IMR-90 (cell line): ENCODE results near the gene TCF4. TPM values are rescaled to one million over a fixed set of nuclear protein-coding genes. Genes with fewer than 3 reads are reported as not detected.

Source experiments
- ATAC-seq: fragments of 200-7000 bp; cut with Tn5 transposase; 2 replicates; pipeline ENCODE4 v1.9.1; 2020; ENCODE audit warnings: low read depth, mild to moderate bottlenecking, moderate library complexity
- BruUV-seq: library from RNA; stranded (reverse); fragments of 400-500 nt; replicated peaks from 2 replicates; lab custom pipeline; 2021; lab: Mats Ljungman, UMichigan
- CTCF ChIA-PET: fragments of 300-600 bp; formaldehyde crosslinking; extraction: SDS; loops from one replicate; lab custom pipeline; 2021; ENCODE audit warnings: antibody characterized with exemption; lab: Yijun Ruan, JAX
- POLR2A ChIA-PET: fragments of 300-600 bp; sonication (Branson Sonifier 250); formaldehyde crosslinking; loops from one replicate; lab custom pipeline; 2022; ENCODE audit warnings: antibody characterized with exemption; ENCODE audit not compliant: unreplicated experiment; lab: Charles Lee
- DNase-seq: peaks from one replicate; pipeline ENCODE4 v3.0.0; 2013
- H2AFZ ChIP-seq: replicated peaks from 2 replicates; pipeline ENCODE3; 2013; ENCODE audit warnings: low read length, mild to moderate bottlenecking; ENCODE audit not compliant: poor library complexity
- H2AK5ac ChIP-seq: 2 replicates; pipeline ENCODE4 v1.6.1; 2013; ENCODE audit warnings: low read depth, low read length, inconsistent platforms
- H2AK9ac ChIP-seq: replicated peaks from 2 replicates; pipeline ENCODE3; 2013; ENCODE audit warnings: mild to moderate bottlenecking, low read depth, low read length, moderate library complexity; ENCODE audit not compliant: poor library complexity
- H2BK120ac ChIP-seq: 2 replicates; pipeline ENCODE4 v1.6.1; 2013; ENCODE audit warnings: low read depth, low read length, inconsistent platforms
- H2BK15ac ChIP-seq: 3 replicates; pipeline ENCODE4 v1.6.1; 2013; ENCODE audit warnings: low read depth, low read length, inconsistent platforms
- H2BK20ac ChIP-seq: 2 replicates; pipeline ENCODE4 v1.6.1; 2013; ENCODE audit warnings: low read depth, mild to moderate bottlenecking, inconsistent platforms, low read length, moderate library complexity
- H2BK5ac ChIP-seq: 2 replicates; pipeline ENCODE4 v1.6.1; 2013; ENCODE audit warnings: mild to moderate bottlenecking, low read depth, low read length, inconsistent platforms; ENCODE audit not compliant: poor library complexity, severe bottlenecking
- H3K14ac ChIP-seq: replicated peaks from 2 replicates; pipeline ENCODE4 v1.6.1; 2013; ENCODE audit warnings: low read depth, low read length, inconsistent platforms
- H3K18ac ChIP-seq: 2 replicates; pipeline ENCODE4 v1.6.1; 2013; ENCODE audit warnings: low read depth, low read length, control low read depth
- H3K23ac ChIP-seq: 2 replicates; pipeline ENCODE4 v1.6.1; 2013; ENCODE audit warnings: low read depth, low read length, inconsistent platforms
- H3K27ac ChIP-seq: 2 replicates; pipeline ENCODE4 v1.5.1; 2013; ENCODE audit warnings: mild to moderate bottlenecking, control low read depth, low read length; ENCODE audit not compliant: insufficient read depth
- H3K27me3 ChIP-seq: 2 replicates; pipeline ENCODE4 v1.6.1; 2013; ENCODE audit warnings: low read length; ENCODE audit not compliant: control insufficient read depth, insufficient read depth
- H3K36me3 ChIP-seq: 2 replicates; pipeline ENCODE4 v1.6.1; 2013; ENCODE audit warnings: low read length, mixed read lengths; ENCODE audit not compliant: control insufficient read depth, insufficient read depth
- H3K4ac ChIP-seq: 2 replicates; pipeline ENCODE4 v1.6.1; 2013; ENCODE audit warnings: low read depth, low read length, inconsistent platforms
- H3K4me1 ChIP-seq: 2 replicates; pipeline ENCODE4 v1.6.1; 2013; ENCODE audit warnings: low read length, mixed read lengths; ENCODE audit not compliant: control insufficient read depth, insufficient read depth
- H3K4me2 ChIP-seq: 2 replicates; pipeline ENCODE4 v1.6.1; 2013; ENCODE audit warnings: low read depth, mild to moderate bottlenecking, control low read depth, low read length, moderate library complexity
- H3K4me3 ChIP-seq: 2 replicates; pipeline ENCODE4 v1.5.1; 2013; ENCODE audit warnings: low read depth, mild to moderate bottlenecking, control low read depth, low read length, moderate library complexity; ENCODE audit not compliant: insufficient read depth
- H3K56ac ChIP-seq: 2 replicates; pipeline ENCODE4 v1.6.1; 2013; ENCODE audit warnings: low read length, inconsistent platforms; ENCODE audit not compliant: insufficient read depth; ENCODE audit errors: extremely low read depth
- H3K79me1 ChIP-seq, 2 experiments: 2 replicates each; pipeline ENCODE4 v1.6.1; 2013; ENCODE audit warnings: low read length in 2 of 2, inconsistent platforms in 1 of 2, low read depth in 1 of 2
- H3K9ac ChIP-seq: 2 replicates; pipeline ENCODE4 v1.6.1; 2013; ENCODE audit warnings: low read depth, low read length, control low read depth
- H3K9me1 ChIP-seq: 2 replicates; pipeline ENCODE4 v1.6.1; 2013; ENCODE audit warnings: low read length, inconsistent platforms; ENCODE audit not compliant: insufficient read depth
- H3K9me3 ChIP-seq: 2 replicates; pipeline ENCODE4 v1.6.1; 2013; ENCODE audit warnings: low read length; ENCODE audit not compliant: control insufficient read depth, insufficient read depth
- H4K20me1 ChIP-seq: 2 replicates; pipeline ENCODE4 v1.6.1; 2013; ENCODE audit warnings: low read length, inconsistent platforms; ENCODE audit not compliant: insufficient read depth
- H4K5ac ChIP-seq: 2 replicates; pipeline ENCODE4 v1.6.1; 2013; ENCODE audit warnings: mild to moderate bottlenecking, low read depth, low read length, control low read depth
- H4K8ac ChIP-seq, 2 experiments: 2 replicates each; pipeline ENCODE4 v1.6.1; 2013; ENCODE audit warnings: low read depth in 2 of 2, low read length in 2 of 2, control low read depth in 1 of 2, inconsistent platforms in 1 of 2
- H4K91ac ChIP-seq: 2 replicates; pipeline ENCODE4 v1.6.1; 2013; ENCODE audit warnings: low read depth, low read length, inconsistent platforms; ENCODE audit not compliant: insufficient read depth
- CTCF ChIP-seq: conservative IDR thresholded peaks from 2 replicates; pipeline ENCODE4 v1.5.1; 2012; ENCODE audit warnings: mild to moderate bottlenecking, low read depth, low read length, improper control_type of control experiment
- MXI1 ChIP-seq: IDR thresholded peaks from 2 replicates; pipeline ENCODE4 v1.6.1; 2012; ENCODE audit warnings: low read depth, mild to moderate bottlenecking, low read length, moderate library complexity, borderline replicate concordance
- RFX5 ChIP-seq: IDR thresholded peaks from 2 replicates; pipeline ENCODE4 v1.8.0; 2012; ENCODE audit warnings: low read depth, mild to moderate bottlenecking, low read length, moderate library complexity
- WGBS, 2 experiments: methylation state at CpG; one replicate each; pipeline versions ENCODE4 v1.1.5 to v1.1.7; 2013; ENCODE audit warnings: missing lambda C conversion rate in 2 of 2; ENCODE audit not compliant: insufficient read length in 1 of 2; ENCODE audit errors: extremely low coverage in 2 of 2; 5-methylcytosine and 5-hydroxymethylcytosine counted together
- dilution Hi-C: fragments of 300-500 bp; cut with HindIII; formaldehyde crosslinking; loops from one replicate; pipeline ENCODE4 v1.14.3; 2018; ENCODE audit warnings: low sequenced_read_pairs; ENCODE audit not compliant: unreplicated experiment
- in situ Hi-C: fragments of 300-500 bp; cut with MboI; formaldehyde crosslinking; loops from 3 replicates; pipeline ENCODE4 v1.14.3; 2019; ENCODE audit warnings: low sequenced_read_pairs, inconsistent platforms, mixed read lengths
- intact Hi-C: fragments of 100-400 bp; cut with micrococcal nuclease; formaldehyde crosslinking; loops from 2 replicates; pipeline ENCODE4 v1.10.0; 2022
- polyA plus RNA-seq, 3 experiments: library from polyadenylated mRNA; depleted of rRNA; stranded (reverse); fragments of >200 nt; gene quantifications; 2 replicates each; pipeline ENCODE4 v1.2.3, GENCODE V29; 2012; ENCODE audit warnings: low replicate concordance in 1 of 3
- total RNA-seq: library from RNA; depleted of rRNA; stranded (reverse); fragments of >200 nt; gene quantifications from 2 replicates; pipeline ENCODE4 v1.2.3, GENCODE V29; 2012

The TCF4 gene
- total and polyA plus RNA-seq, 2 of the 4 experiments (the other 2 are of a cell fraction) = 30.0 to 87.1 TPM

DNA sequence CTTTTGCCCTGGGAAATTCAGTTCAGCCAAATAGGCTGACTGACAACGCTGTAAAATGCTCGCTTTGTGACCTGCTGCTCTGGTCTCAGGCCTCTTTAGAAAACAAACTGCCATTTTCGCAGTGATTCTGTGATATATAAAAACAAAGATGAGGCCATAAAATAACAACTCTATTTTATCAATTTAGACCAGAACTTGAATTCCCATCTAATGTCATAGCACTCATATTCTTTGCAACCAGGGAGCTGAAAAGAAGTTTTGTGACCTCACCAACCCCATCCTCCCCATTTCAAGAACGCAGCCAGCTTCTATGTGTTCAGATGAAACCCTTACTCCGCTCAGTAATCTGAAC lies 40.3 kb downstream of the TCF4 start:
- H3K9me1 ChIP-seq = peaks cover 16% of the 10 kb centered on the region
- H4K20me1 ChIP-seq = peaks cover 5% of the 10 kb centered on the region; the same call in 1 of the 2 replicates
- in situ Hi-C loops = no loop called here
- H3K14ac ChIP-seq = no peak overlapping the region
- intact Hi-C loops = no loop called here
- H3K27ac ChIP-seq = no peak overlapping the region
- H2BK5ac ChIP-seq = no peak overlapping the region
- H3K4me1 ChIP-seq = peaks cover 7% of the 10 kb centered on the region
- no peak overlapping the region for H3K56ac ChIP-seq
- DNase-seq (no peak), ATAC-seq (no peak)
- H3K4ac ChIP-seq = no peak overlapping the region
- H4K5ac ChIP-seq = no peak overlapping the region
- H3K9ac ChIP-seq = no peak overlapping the region
- no peak overlapping the region for H2AK9ac ChIP-seq
- ChIA-PET CTCF (no interaction called here), POLR2A (no interaction called here)
- peaks cover 3% of the 10 kb centered on the region; the same call in 1 of the 2 replicates for H3K36me3 ChIP-seq
- no peaks in the 10 kb centered on the region for H3K9me3 ChIP-seq
- H4K91ac ChIP-seq = no peak overlapping the region
- H2BK15ac ChIP-seq = no peak overlapping the region
- no peak overlapping the region for H2BK20ac ChIP-seq
- dilution Hi-C loops = no loop called here
- no peak overlapping the region for H3K18ac ChIP-seq
- no peak overlapping the region for H4K8ac ChIP-seq
- WGBS, 2 experiments = no CpG with 5 or more reads among the region's 5 CpGs
- H3K79me1 ChIP-seq = peaks cover 23 to 72% of the 10 kb centered on the region in 2 experiments
- no peak overlapping the region for H2AFZ ChIP-seq
- TF ChIP-seq CTCF (no peak), RFX5 (no peak), MXI1 (no peak)
- H3K27me3 ChIP-seq = no peaks in the 10 kb centered on the region
- no peak overlapping the region for H2BK120ac ChIP-seq
- H2AK5ac ChIP-seq = no peak overlapping the region
- no peak overlapping the region for H3K4me3 ChIP-seq
- no peak overlapping the region for H3K23ac ChIP-seq
- H3K4me2 ChIP-seq = no peak overlapping the region
- BruUV-seq = no TSS peak
